GM19035 (cell line): ENCODE measurements around the gene MBNL2.

Experiments
- ATAC-seq: cut with Tn5 transposase; IDR thresholded peaks from one replicate; pipeline ENCODE4 v1.9.1; 2021; ENCODE audit not compliant: unreplicated experiment

MBNL2 gene

DNA sequence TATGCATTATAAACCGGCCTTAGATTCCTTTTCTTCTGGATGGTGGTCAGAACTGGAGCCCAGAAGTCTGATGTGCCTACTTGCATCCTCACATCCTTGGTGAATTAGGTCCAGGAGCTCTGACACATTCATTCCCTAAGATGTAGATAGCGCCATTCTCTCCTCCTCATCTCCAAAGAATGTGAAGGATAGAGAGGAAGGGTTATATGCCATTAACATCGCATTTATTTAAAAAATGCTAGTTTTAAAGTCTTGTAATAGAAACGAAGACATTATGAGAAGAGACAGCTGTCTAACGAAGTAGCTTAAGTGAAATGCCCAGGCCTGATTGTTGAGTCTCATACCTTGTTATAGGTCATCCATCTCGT is 9.7 kb downstream of the MBNL2 start:
- ATAC-seq, result no peak

DNA sequence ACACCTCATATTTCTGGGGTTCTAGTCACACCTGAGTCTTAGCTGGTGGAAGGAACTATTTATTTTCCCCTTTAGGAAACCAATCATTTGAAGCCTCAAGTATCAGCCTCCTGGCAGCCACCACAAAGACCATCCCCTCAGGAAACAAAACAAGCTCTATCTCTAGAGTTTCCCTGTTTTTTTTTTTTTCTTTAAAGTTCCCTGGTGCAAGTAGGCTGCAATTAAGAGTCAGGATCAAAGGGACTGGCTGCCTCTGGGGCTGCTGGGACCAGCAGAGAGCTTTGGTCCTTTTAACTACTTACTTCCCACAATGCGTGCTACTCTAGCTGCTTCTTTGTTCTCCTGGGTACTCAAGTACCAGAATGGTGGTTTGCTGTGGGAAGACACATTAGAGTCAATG is 11.4 kb downstream of the MBNL2 start:
- ATAC-seq, result no peak

DNA sequence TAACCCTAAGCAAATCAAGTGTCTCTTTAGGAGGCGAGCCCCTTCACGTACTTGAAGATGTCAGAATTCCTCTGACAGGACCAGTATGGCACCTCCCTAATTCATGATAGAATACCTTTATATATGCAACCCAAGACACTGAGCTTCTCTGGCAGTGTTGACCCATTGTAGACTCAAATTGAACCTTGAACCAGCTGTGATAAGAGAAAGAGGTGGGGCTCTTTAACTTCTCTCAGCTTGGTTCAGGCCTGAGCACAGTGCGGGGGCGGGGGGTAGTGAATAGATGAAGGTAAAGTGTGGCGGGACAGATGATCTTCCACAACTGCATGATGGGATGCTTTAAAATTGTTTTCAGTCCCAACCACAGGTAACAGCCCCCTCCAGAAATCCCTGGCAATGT is 12.1 kb downstream of the MBNL2 start:
- no peak for ATAC-seq

DNA sequence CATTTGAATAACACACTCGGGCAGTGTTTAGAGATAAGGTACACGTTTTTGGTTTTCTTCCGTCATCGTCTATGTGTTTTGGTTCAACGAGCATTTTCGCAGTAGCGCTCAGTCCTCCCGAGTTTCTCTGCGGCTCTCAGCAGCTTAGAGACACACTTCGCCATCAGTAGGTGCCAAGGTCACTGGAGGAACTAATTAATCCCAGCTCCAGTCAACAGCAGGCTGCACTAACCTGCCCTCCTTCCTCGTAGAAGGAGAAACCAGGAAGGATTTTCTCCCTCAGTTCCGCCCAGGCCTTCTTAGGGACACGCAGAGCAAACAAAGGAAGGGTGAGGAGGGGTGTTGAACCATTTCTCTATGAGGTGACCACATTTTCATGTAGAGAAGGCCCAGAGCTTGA is 12.6 kb downstream of the MBNL2 start:
- ATAC-seq, result no peak

DNA sequence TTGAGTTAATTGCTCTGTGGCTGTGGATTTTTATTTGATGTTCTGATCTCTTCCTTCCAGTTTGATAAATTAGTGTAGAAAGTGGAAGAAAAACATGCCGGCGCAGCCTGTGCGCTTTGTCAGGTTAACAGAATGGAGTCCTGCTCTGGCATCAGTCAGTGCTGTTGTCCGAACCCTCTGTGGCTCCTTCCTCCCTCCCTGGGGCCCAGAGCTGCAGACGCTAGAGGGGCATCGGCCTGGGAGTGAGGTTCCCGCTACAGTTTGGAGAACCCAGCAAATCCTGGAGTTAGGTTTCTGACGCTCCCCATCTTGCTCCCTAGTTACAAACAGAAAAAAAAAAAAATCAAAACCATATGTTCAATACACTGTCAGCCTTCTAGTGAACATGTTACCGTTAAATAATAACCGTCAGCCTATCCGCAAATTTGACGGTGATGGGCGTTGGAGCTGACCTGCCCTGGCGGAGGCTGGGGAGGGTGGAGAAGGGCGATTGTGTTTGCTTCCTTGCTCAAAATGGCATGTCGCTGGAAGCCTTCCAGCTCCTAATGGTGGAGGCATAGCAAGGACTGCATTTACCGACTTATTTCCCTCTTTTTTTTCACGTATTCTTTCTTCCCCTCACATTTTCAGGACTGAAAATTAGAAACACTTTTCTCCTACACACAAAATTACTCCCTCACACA is 13.6 kb downstream of the MBNL2 start:
- ATAC-seq, result no peak

DNA sequence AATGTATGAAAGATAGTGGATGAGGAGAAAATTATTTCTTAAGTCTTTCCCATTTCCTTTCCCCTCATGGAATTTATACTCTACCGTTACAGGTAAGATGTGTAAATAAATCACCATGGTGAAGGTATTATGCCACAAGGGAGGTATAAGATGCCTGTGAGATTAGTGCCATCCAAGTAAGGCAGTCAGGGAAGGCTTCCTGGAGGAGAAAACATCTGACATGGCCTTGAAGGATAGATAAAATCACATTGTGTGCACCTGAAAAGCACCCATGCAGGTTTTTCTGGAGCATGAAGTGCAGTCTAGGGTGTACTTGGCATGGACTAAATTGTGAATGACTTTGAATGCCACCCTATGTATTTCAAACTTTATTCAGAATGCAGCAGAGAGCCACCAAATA is 15.3 kb downstream of the MBNL2 start:
- ATAC-seq, result no peak

DNA sequence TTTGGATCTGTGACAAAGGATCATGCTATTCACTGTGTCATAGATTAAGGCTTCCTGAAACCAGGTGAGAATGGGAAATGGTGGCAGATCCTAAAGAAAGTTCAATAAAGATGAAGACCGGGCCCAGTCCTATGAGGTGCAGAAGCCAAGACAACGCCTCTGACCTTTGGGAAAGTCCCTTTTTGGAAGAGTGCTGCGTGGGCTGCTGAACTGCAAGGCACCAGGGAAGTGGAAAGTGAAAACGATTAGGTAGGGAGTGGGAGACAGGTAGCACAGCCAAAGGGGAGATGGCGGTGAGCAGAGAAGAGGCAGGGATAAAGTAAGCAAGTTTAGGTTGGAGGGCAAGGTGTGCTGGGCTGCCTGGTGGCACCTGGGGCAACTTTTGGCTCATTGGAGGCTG is 16.3 kb downstream of the MBNL2 start:
- ATAC-seq, result no peak

DNA sequence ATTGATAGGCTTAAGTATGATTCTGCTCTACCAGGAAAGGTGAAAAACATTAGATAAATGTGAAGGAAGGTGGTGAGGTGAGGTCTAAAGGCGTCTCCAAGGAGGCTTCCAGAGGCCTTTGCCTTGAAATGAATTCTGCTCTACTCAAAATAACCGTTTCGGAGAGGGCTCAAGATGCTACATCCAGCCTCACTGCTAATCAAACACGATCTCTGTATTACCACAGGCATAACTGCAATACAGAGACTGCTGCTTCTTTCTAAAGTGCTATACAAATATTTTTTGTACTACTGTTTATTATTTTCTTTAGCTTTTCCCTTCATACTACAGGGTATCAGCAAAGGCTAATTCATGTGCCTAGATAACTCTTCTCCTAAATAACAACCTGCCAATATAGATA is 16.8 kb downstream of the MBNL2 start:
- no peak for ATAC-seq

DNA sequence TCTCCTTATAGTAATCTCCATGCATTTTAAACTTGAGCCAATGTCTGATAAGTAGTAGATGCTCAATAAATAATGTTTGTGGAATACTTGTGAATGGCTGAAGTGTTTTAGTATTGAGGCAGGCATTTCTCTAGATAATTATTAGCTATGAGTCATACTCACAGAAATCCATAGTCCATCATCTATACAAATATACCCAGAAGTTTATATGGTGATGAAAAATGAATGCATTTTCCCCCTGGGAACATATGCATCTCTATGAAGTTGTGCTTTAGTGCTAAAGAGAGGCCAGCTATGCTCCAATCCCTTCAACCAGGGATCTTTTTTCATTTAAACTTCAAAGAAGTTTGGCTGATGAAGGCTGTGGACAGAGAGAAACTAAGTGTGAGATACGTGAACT is 17.2 kb downstream of the MBNL2 start:
- no peak for ATAC-seq

DNA sequence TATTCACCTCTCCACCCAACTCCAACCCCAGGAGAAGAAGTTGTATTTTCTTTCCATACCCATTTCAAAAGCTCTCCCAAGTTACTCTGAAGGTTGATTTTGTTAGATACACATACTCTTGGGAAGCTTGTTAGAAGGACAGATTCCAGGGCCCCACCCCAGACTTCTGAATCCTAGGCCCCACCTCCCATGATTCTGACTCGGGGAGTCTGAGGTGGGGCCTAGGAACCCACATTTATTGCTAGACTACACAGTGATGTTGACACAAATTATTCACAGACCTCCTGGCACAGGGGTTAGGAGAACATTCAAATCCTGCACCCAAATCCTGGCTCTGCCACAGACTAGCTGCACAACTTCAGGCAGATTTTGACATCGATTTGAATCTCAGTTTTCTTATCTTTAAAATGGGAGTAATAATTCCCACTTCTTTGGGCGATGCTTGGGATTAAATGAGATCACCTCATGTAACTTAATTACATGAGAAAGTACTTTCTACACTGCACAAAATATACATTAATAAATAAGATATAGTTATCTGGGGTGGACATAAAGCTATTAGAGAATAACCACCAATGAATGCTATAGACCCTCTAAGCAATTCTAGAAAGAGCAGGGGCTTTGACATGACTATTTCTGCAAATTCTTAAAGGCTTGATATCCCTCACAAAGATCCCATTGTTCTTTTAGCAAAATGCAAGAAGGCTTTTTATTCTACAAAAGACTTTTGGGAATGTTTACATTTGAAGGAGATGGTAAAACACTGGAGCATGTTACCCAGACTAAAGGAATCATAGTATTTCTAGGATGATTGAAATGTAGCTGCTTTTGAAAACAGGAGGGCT is 18.0 kb downstream of the MBNL2 start:
- no peak for ATAC-seq

DNA sequence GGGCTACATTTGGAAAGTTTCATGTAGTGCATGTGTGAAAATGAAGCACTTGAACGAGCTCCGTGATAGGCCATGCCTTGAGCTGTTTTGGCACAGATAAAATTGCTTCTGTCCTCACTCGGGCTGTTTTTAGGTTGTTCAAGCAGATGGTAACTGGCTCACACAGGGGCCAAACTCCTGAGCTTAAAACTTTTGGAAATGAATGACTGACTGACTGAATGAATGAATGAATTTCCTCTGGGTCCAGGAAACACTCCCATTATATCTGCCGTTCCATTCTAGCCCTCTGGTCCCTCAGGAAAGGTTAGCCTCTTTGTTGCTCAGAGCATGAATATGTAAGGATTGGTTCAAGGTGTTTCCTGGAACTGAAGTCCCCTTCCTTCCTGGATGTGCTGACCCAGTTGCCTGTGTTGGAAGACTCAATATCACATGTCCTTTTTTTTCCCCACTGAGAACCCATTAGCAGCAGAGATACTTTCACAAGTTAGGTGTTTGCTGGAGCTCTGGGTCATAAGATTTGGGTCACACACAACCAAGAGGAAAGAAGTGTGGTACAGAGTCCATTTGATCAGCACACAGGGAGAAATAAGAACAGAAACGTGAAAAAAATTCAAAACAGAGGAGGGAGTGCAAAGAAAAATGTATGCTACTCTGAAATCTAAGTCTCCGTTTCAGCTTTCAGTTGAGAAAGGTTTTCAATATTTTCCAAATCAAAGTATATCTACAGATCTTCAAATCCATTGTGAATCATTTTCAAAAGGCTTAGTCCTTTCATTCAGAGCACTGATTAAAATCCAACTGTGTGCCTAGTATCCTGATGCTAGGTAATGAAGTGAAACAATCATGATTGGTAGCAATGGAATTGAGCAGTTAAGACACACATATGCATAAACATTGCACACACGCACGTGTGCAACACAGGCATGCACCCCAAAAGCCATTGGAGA is 18.9 kb downstream of the MBNL2 start:
- no peak for ATAC-seq

DNA sequence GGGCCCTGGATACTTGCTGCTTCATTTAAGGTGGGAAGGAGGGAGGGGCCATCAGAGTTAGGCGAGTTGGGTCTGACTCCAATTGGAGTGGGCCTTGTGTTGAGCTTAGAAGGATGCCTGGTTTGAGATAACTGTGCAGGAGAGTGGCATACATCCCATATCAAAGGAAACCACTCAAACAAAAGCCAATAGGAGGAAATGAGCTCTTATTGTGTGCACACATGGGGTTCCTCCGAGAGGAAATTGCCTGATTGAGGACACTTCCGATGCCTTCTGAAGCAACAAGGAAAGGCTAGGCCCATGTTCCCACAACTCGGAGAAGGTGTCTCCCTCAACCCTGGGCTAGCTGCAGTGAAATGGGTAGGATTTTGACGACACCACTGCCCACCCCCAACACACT is 19.6 kb downstream of the MBNL2 start:
- ATAC-seq, result no peak

DNA sequence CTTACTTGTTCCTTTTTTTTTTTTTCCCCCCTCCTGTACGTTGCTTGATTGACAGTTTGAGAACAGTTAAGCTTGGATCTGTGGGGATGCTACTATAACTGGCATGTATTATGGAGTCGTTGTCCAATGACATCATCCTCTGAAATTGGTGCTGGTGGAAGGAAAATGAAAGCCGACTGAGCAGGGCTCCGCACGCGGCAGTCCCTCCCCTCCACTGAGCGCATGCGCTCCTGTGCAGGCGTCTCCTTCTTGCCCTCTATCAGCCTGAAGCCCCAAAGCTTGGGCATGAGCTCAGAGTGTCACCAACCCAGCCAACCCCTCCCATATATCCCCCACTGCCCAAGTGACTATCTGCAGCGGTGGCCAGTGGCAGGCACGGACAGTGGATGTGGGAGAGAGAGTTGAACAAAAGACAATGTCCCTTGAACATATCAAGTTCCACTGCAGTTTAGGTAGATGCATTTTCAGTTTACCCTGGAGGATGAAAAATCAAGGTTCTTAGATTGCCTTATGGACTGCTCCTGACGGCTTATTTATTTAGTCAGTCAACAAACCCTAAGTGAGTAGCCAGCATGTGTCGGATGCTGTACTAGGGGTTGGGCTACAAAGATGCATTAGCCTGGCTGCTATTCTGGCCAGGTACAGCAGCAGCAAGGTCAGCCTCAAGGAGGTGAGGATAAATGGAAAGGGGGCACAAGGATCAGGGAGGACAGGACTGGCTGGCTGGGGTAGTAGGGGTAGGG is 20.8 kb downstream of the MBNL2 start:
- ATAC-seq, result no peak

DNA sequence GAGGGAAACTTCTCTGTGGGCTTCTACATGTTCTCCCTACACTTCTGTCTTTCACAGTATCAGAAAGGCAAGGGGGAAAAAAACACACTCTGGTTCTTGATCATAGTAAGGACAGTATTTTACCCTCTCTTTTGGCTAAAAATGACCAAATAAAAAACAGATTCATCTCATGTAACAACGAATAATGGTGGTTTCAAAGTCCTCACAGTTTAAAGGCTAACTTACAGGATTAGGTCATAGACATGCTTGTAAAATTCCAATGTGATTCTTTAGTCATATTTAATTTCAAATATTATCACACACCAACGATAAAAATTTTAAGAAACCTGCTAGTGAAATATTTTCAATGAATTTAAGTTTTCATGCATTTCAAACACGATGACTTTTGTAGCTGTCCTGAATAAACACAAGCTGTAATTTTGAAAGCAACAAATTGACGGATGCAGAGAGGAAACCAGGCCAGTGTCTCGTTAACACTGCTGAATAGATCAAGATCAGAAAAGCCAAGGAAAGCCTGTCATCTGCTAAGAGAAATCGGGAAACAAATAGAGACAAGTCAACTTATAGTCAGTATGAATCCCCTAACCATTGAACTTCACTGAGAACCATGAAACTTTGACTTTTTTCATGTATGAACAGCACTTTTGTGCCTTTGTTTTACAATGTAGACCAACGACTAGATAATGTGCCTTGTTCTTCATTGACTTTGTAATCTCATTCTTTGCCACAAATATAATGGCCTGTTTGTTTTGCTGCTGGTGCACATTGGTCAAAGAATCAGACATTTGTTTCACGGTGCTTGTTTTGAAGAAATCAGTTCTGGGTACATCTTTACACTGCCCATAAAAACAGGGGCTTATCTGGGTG is 22.0 kb downstream of the MBNL2 start:
- no peak for ATAC-seq

DNA sequence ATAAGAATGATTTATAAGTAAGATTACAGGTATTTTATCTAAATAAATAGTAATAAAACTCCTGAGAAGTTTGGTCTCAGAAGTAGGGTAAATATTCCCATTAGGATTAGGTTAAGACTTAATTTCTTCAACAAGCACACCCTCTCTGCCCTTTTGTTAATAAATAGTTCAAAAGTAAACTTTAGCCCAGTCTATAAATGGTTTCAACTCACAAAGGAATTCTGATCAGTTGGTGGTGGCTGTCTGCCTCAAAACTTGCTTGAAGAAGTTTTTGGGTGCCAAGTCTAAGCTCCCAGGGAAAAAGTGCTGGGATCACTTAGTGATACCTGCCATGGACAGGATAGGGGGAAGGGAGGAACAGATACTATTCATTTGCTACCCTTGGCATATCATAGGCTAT is 22.9 kb downstream of the MBNL2 start:
- no peak for ATAC-seq

DNA sequence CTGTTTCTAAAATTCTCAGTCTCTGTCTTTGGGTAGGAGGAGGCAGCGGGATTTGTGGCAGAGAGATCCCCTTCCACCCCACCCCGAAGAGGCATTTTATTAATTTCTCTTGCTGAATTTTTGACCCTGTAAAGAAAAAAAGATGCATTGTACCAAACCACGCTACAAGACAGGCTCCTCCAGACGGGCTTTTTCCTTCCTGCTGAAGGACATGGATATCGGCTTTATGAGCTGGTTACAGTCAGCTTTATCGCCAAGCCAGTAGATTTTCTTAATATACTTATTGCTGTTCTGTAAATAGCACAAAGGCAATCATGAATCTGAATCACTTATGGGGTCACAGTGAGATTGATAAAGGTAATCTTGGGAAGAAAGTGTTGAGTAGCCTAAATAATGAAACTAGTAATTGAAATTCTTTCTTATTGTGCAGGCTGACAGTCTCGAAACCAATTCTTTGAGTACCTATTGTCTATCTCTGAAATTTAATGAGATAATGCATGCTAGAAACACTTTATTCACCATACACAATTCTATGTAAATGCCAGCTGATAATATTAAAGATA is 24.5 kb downstream of the MBNL2 start:
- no peak for ATAC-seq

DNA sequence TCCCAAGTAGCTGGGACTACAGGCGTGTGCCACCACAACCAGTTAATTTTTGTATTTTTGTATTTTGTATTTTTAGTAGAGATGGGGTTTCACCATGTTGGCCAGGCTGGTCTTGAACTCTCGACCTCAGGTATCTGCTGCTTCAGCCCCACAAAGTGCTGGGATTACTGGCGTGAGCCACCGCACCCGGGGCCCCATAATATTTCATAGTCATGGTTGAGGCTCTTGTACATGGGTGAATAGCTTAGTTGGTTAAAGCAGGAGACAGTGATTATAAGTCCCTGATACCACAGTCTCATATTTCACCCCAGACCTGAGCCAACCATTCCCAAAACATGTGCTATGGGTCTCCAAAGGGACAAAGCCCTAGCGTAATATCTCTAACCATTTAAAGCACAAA is 26.1 kb downstream of the MBNL2 start:
- ATAC-seq, result no peak

DNA sequence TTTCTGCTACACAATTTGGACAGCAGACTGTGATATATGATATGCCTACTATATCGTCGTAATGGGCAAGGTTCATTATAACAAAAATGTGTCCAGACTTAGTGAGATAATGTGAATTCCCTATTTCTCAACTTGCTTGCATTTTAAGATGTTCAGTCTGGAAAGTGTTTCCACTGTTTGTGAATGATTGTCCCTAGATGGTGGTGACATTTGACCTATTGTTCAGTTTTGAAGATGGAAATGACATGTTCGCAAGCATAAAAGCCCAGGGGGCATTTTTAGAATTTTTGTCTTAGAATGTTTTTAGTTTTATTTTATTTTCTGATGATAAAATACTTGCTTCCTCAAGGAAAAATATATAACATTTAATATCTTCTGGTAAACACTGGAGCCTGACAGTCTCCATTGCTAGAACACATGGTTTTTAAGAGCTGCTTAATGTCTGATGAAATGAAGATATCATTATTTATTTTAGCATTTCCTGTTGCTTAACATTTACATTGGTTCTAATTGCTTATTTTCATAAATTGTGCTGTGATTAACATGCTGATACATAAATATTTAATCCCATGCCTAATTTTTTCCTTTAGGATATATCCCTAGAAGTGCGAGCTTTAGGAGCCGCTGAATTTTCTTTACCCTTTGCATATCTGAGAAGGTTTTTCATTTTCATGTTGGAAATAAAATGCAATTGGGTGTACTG is 27.1 kb downstream of the MBNL2 start:
- ATAC-seq, result no peak
